ENCODE results near the gene SLC2A4.

SLC2A4 gene

GRCh38 chr17:7260151-7260550, 21.4 kb upstream of the SLC2A4 start:
- no peak for TF ChIP-seq Cebpa-rat (IDR thresholded peaks at IDR 0.05)
- Histone ChIP-seq H3K9ac (peak overlapping the region in 1 of 11 experiments; percentile 80; a peak in 1 of 22 replicates), H3K4me3 (peak overlapping the region in 1 of 10 experiments; percentile 57; a peak in 4 of 20 replicates), H3K27me3 (peaks cover 27 to 69% (median 66%) of the 10 kb centered on the region in 11 experiments), H3K36me3 (peaks cover 53 to 58% (median 55%) of the 10 kb centered on the region in 11 experiments), H3K4me2 (peak overlapping the region in 8 of 11 experiments; percentile 80 to 100 (median 91); a peak in 14 of 22 replicates), H3K9me3 (replicated peaks in 1 of 11) (no peaks in the 10 kb centered on the region), H4K20me1 (peaks cover 0 to 41% (median 24%) of the 10 kb centered on the region in 11 experiments; a peak in 15 of 22 replicates), H3K4me1 (peaks cover 19 to 77% (median 47%) of the 10 kb centered on the region in 10 experiments), H3K27ac (no peak overlapping the region)

- Histone ChIP-seq H3K36me3 (peaks cover 46 to 51% (median 48%) of the 10 kb centered on the region in 11 experiments), H3K4me3 (peak overlapping the region; percentile 38 to 67 (median 51)), H3K4me1 (peaks cover 19 to 78% (median 47%) of the 10 kb centered on the region in 10 experiments), H3K4me2 (peak overlapping the region; percentile 73 to 100 (median 87)), H3K9me3 (replicated peaks in 1 of 11) (no peaks in the 10 kb centered on the region), H3K9ac (peak overlapping the region in 10 of 11 experiments; percentile 26 to 80 (median 54); a peak in 17 of 22 replicates), H4K20me1 (peaks cover 0 to 37% (median 24%) of the 10 kb centered on the region in 11 experiments; a peak in 15 of 22 replicates), H3K27me3 (peaks cover 27 to 75% (median 70%) of the 10 kb centered on the region in 11 experiments), H3K27ac (peak overlapping the region in 3 of 11 experiments; percentile 41 to 53 (median 42); a peak in 4 of 22 replicates)
- no peak for TF ChIP-seq Cebpa-rat (IDR thresholded peaks at IDR 0.05)
Observed at GRCh38 chr17:7260651-7261378, 20.7 kb upstream of the SLC2A4 start.

- Histone ChIP-seq H3K27me3 (peaks cover 27 to 79% (median 70%) of the 10 kb centered on the region in 11 experiments), H3K36me3 (peaks cover 39 to 43% (median 41%) of the 10 kb centered on the region in 11 experiments), H3K27ac (peak overlapping the region in 3 of 11 experiments; percentile 41 to 53 (median 42); a peak in 4 of 22 replicates), H3K4me3 (peak overlapping the region; percentile 38 to 67 (median 51)), H3K4me1 (peaks cover 19 to 86% (median 47%) of the 10 kb centered on the region in 10 experiments), H3K9me3 (replicated peaks in 1 of 11) (no peaks in the 10 kb centered on the region), H3K9ac (peak overlapping the region in 10 of 11 experiments; percentile 26 to 80 (median 54); a peak in 17 of 22 replicates), H4K20me1 (peaks cover 0 to 35% (median 24%) of the 10 kb centered on the region in 11 experiments; a peak in 15 of 22 replicates), H3K4me2 (peak overlapping the region; percentile 73 to 100 (median 87))
- TF ChIP-seq Cebpa-rat (IDR thresholded peaks at IDR 0.05), result no peak
Observed at GRCh38 chr17:7261379-7262191, 19.9 kb upstream of the SLC2A4 start.

- Histone ChIP-seq H3K27ac (peak within 1 kb of the TSS in 6 of 11 experiments; percentile 6 to 62 (median 52); a peak in 9 of 22 replicates), H3K9ac (peak within 1 kb of the TSS in 10 of 11 experiments; percentile 26 to 80 (median 54); a peak in 17 of 22 replicates), H3K4me1 (peaks cover 19 to 88% (median 47%) of the 10 kb centered on the region in 10 experiments), H4K20me1 (peaks cover 0 to 35% (median 24%) of the 10 kb centered on the region in 11 experiments; a peak in 15 of 22 replicates), H3K27me3 (peaks cover 27 to 79% (median 70%) of the 10 kb centered on the region in 11 experiments), H3K9me3 (replicated peaks in 1 of 11) (no peaks in the 10 kb centered on the region), H3K4me3 (peak within 1 kb of the TSS; percentile 38 to 67 (median 51)), H3K36me3 (peaks cover 31 to 35% (median 33%) of the 10 kb centered on the region in 11 experiments), H3K4me2 (peak within 1 kb of the TSS; percentile 73 to 100 (median 87))
- TF ChIP-seq Cebpa-rat (IDR thresholded peaks at IDR 0.05), result no peak
Observed at GRCh38 chr17:7262192-7262934, 19.2 kb upstream of the SLC2A4 start, which contains the start of gene CLDN7. CLDN7 (minus strand) TSS chr17:7262478; CDS start chr17:7262043, 435 bp downstream.

GRCh38 chr17:7262935-7263800, 18.4 kb upstream of the SLC2A4 start:
- H3K36me3 ChIP-seq, result peaks cover 23 to 27% (median 25%) of the 10 kb centered on the region in 11 experiments
- H3K4me2 ChIP-seq, result peak overlapping the region; percentile 22 to 100 (median 79)
- H4K20me1 ChIP-seq, result peaks cover 0 to 35% (median 24%) of the 10 kb centered on the region in 11 experiments; a peak in 15 of 22 replicates
- H3K9me3 ChIP-seq (replicated peaks in 1 of 11), result no peaks in the 10 kb centered on the region
- peaks cover 19 to 79% (median 47%) of the 10 kb centered on the region in 10 experiments for H3K4me1 ChIP-seq
- H3K27me3 ChIP-seq, result peaks cover 27 to 79% (median 70%) of the 10 kb centered on the region in 11 experiments
- peak overlapping the region in 5 of 11 experiments; percentile 6 to 62 (median 52); a peak in 8 of 22 replicates for H3K27ac ChIP-seq
- peak overlapping the region in 4 of 11 experiments; percentile 46 to 80 (median 63); a peak in 8 of 22 replicates for H3K9ac ChIP-seq
- peak overlapping the region in 8 of 10 experiments; percentile 10 to 62 (median 46); a peak in 14 of 20 replicates for H3K4me3 ChIP-seq
- no peak for TF ChIP-seq Cebpa-rat (IDR thresholded peaks at IDR 0.05)

GRCh38 chr17:7263801-7264078, 17.8 kb upstream of the SLC2A4 start:
- Histone ChIP-seq H3K4me2 (peak overlapping the region in 8 of 11 experiments; percentile 61 to 100 (median 84); a peak in 16 of 22 replicates), H3K27me3 (peaks cover 27 to 75% (median 68%) of the 10 kb centered on the region in 11 experiments), H3K36me3 (peaks cover 17 to 22% (median 19%) of the 10 kb centered on the region in 11 experiments), H4K20me1 (peaks cover 0 to 33% (median 21%) of the 10 kb centered on the region in 11 experiments; a peak in 15 of 22 replicates), H3K9ac (peak overlapping the region in 2 of 11 experiments; percentile 46 to 51; a peak in 2 of 22 replicates), H3K4me1 (peaks cover 19 to 74% (median 44%) of the 10 kb centered on the region in 10 experiments), H3K27ac (peak overlapping the region in 3 of 11 experiments; percentile 43 to 62 (median 52); a peak in 6 of 22 replicates), H3K4me3 (peak overlapping the region in 4 of 10 experiments; percentile 44 to 62 (median 56); a peak in 7 of 20 replicates), H3K9me3 (replicated peaks in 1 of 11) (no peaks in the 10 kb centered on the region)
- no peak for TF ChIP-seq Cebpa-rat (IDR thresholded peaks at IDR 0.05)

GRCh38 chr17:7266784-7267183, 14.7 kb upstream of the SLC2A4 start:
- Histone ChIP-seq H3K9ac (no peak overlapping the region), H4K20me1 (peaks cover 0 to 6% (median 0%) of the 10 kb centered on the region in 11 experiments; a peak in 2 of 22 replicates), H3K4me1 (peaks cover 6 to 43% (median 19%) of the 10 kb centered on the region in 10 experiments; a peak in 17 of 20 replicates), H3K27me3 (peaks cover 11 to 44% (median 37%) of the 10 kb centered on the region in 11 experiments), H3K9me3 (replicated peaks in 1 of 11) (no peaks in the 10 kb centered on the region), H3K4me2 (peak overlapping the region in 1 of 11 experiments; percentile 26; a peak in 4 of 22 replicates), H3K36me3 (no peaks in the 10 kb centered on the region), H3K27ac (no peak overlapping the region), H3K4me3 (no peak overlapping the region)
- TF ChIP-seq Cebpa-rat (IDR thresholded peaks at IDR 0.05), result no peak

All from BLaER1 treated with 17β-estradiol and CSF1 and Interleukin-3, amounts not matched to agents 10 nM and 100 nM (cell line).